Left hindlimb (tissue), 1 donor: ENCODE measurements around the gene MLLT1.

Experiments used
- DNase-seq: peaks from one replicate; pipeline ENCODE4 v3.0.0-alpha.2; 2018

The MLLT1 gene

GRCh38 chr19:6220385-6221191 lies 59.2 kb downstream of the MLLT1 start:
- no peak for DNase-seq

GRCh38 chr19:6219586-6220290 lies 60.0 kb downstream of the MLLT1 start:
- no peak for DNase-seq

- no peak for DNase-seq
These were observed 60.6 kb downstream of the MLLT1 start for GRCh38 chr19:6219147-6219525.

- peak; percentile 89 for DNase-seq
These were observed 61.2 kb downstream of the MLLT1 start for GRCh38 chr19:6218491-6219146.

GRCh38 chr19:6217752-6218334 lies 61.9 kb downstream of the MLLT1 start:
- DNase-seq = no peak

- DNase-seq = peak; percentile 76
These were observed 62.6 kb downstream of the MLLT1 start for GRCh38 chr19:6216996-6217751.

GRCh38 chr19:6216236-6216995 lies 63.4 kb downstream of the MLLT1 start:
- no peak for DNase-seq

- DNase-seq = no peak
These were observed 64.0 kb downstream of the MLLT1 start for GRCh38 chr19:6215701-6216235.

GRCh38 chr19:6214881-6215541 lies 64.8 kb downstream of the MLLT1 start:
- no peak for DNase-seq

DNA sequence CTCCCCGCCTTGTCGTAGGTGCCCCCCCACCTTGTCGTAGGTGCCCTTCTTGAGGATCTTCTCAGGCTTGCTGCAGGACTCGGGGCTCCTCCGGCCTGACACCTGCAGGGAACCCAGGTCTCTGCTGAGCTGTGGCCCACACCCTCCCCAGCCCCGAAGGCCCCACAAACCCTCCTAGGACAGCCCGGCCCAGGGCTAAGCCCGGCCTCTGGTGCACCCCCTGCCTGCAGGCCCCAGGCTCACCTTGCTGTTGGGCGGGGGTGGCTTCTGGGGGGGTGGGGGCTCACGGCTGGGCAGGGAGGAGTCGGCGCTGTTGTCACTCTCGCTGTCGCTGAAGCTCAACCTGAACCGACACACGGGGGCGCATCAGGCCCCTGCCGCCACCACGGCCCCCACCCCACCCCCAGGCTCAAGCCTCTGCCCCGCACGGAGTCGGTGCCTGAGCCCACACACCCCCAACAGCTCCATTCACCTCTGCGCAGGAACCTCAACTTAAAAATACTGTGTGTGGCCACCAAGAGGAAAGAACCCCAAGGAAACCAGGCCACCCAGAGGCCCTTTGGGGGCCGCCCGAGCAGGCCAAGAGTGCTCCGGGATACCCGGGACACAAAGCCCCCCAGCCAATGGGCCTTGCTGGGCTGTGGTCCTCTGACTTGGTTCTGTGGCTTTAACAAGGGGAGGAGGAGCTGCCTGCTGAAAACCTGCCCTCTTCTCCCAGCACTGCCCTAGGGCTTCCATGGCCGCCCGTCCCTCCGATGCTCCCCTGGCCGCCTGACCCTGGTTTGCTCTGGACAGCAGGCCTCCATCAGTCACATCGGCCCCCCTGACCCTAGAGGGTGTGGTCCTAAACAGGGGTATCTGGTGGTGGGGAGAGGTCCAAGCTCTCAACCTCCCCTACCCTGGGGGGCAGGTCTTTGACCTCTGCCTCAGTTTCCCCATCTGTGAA lies 65.8 kb downstream of the MLLT1 start:
- no peak for DNase-seq

- DNase-seq = no peak
These were observed 66.5 kb downstream of the MLLT1 start for GRCh38 chr19:6213266-6213595.

- DNase-seq = no peak
These were observed 67.1 kb downstream of the MLLT1 start for GRCh38 chr19:6212403-6213265.

DNA sequence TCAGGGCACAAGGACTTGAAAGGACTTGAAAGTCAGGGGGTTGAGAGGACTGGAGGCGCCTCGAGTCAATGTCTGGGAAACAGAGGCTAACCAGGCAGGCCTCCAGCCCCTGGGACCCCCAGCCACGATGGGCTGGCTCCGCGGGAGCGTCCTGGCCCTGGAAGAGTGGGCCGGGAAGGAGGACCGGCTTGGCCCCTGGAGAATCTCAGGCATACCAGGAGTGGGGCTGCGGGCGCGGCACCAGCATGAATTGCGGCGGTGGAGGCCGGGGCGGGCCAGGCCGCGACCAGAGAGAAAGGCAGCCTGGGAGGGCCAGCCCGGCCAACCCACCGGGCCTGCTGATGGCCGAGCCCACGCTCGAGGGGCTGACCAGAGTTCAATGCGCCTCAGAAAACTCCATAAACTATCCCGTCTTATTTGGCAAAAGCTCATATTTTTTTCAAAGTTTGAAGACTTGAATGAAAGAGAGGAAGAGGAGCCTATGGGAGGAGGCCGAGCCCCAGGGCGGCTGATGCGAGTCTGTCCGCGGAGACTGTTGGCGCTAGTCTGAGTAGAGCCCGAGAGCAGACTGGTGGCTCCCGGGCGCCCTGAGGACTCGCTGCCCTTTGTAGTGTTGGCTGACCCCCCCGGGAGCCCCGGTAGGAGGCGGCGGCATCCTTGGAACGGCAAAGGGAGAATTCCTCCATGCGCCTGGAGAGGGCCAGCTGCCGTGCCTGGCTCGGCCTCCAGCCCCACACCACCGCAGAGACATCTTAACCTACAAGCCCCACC lies 68.0 kb downstream of the MLLT1 start:
- DNase-seq = no peak

DNA sequence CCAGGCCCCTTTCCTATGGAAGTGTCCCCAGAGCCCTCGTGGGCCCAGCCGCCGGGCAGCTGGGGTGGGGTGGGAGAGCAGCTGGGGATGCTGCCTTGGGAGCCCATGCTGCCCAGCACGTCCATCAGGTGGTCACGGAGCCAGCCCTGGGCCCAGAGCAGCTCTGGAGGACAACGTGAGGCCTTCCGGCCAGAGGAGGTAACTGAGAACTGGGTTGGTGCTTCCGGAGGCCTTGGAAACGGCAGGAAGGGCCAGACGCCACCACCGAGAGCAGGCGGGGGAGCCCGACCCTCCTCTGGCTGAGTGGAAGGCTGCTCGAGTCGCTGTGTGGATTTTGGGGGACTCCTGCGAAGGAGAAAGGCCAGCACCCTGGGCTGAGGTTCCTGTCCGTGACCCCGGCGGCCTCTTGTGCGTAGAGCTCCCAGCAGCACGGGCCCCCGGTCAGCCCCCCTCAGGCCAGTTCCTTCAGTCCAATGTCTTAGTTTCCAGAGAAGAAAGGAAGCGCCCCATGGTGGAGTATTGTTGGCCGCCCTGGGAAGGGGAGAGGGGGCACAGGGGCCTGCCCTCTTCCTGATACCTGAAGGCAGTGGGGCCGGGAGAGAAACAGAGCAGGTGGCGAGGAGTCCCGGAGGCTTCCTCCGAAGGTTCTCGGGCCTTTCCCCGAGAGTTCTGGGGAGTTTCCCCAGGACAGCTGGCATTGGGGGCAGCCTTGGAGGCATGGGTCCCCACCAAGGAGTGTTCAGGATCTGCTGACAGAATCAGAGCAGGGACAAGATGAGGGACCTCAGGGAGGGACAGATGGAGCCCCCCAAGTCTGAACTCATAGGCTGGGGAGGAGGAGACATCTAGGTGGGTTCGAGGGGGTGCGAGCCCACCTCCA lies 68.8 kb downstream of the MLLT1 start:
- no peak for DNase-seq

DNA sequence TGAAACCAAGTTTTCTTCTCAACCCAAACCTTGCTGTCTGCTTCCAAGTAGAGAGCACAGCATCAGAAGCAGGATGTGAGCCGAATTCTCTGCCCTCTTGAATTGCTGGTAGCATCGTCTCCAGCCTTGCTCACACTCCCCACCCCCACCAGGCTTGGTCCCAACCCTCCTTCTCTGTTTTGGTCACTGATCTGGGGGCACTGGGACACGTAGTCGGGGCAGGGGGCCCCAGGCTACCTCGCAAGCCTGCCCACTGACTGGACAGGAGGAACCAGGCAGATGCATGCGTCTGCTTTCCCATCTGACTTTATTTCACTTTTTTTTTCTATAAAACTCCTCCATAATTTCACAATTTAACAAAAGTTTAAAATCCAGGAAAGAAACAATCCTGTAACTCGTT lies 69.7 kb downstream of the MLLT1 start:
- no peak for DNase-seq

GRCh38 chr19:6209680-6210079 lies 70.1 kb downstream of the MLLT1 start:
- DNase-seq = no peak

DNA sequence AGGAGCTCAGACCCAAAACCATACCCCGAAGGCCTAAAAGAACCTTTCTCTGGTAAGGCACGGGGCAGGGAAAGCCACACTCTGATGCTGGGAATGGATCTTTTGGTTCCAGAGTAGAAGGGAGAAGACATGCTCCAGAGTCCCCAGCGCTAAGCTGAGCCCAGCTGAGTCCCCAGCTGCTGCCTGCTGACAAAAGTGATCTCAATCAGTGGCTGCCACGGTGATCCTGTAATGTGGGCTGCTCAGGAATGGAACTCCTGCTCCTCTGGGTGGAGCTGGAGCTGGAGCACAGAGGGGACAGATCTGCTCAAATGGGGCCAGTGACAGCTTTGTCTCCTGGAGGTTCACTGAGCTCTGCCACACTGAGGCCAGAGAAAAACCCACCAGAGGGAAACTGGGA lies 70.5 kb downstream of the MLLT1 start:
- no peak for DNase-seq
